OCI-LY7 (cell line): ENCODE measurements around the gene LPIN1. TPM values are rescaled to one million over a fixed set of nuclear protein-coding genes. Genes with fewer than 3 reads are reported as not detected.
A peak's percentile ranks its signal among the peaks of the same experiment; 100 is the strongest.

Source experiments
- BruUV-seq: library from RNA; stranded (reverse); fragments of 400-500 nt; replicated peaks from 2 replicates; lab custom pipeline; 2021; lab: Mats Ljungman, UMichigan
- CTCF ChIA-PET: fragments of 300-600 bp; sonication (Branson Sonifier 250); formaldehyde crosslinking; loops from one replicate; lab custom pipeline; 2022; ENCODE audit warnings: antibody characterized with exemption; ENCODE audit not compliant: unreplicated experiment; lab: Charles Lee
- POLR2A ChIA-PET: fragments of 300-600 bp; sonication (Branson Sonifier 250); formaldehyde crosslinking; loops from one replicate; lab custom pipeline; 2022; ENCODE audit warnings: antibody characterized with exemption; lab: Charles Lee
- DNase-seq: peaks from one replicate; pipeline ENCODE4 v3.0.0-alpha.2; 2015; ENCODE audit warnings: low spot score
- H2AFZ ChIP-seq: fragments of 200-600 bp; sonication (generic), shearing (Covaris generic); 2 replicates; pipeline ENCODE4 v1.6.1; 2014; ENCODE audit warnings: mild to moderate bottlenecking, antibody characterized with exemption, low read length, moderate library complexity
- H3K27ac ChIP-seq: fragments of 200-600 bp; sonication (generic); 2 replicates; pipeline ENCODE4 v1.5.1; 2014; ENCODE audit warnings: mixed run types, low read depth, mild to moderate bottlenecking, moderate library complexity, low read length, inconsistent platforms; ENCODE audit not compliant: poor library complexity, severe bottlenecking
- H3K36me3 ChIP-seq: fragments of 200-600 bp; sonication (generic); 2 replicates; pipeline ENCODE4 v1.6.1; 2014; ENCODE audit warnings: mild to moderate bottlenecking, antibody characterized with exemption, low read length, moderate library complexity, mixed read lengths; ENCODE audit not compliant: insufficient read depth
- H3K4me1 ChIP-seq: fragments of 200-600 bp; sonication (generic); 2 replicates; pipeline ENCODE4 v1.5.1; 2014; ENCODE audit warnings: mild to moderate bottlenecking, low read length; ENCODE audit not compliant: insufficient read depth, poor library complexity, severe bottlenecking
- H3K4me2 ChIP-seq: fragments of 200-600 bp; sonication (generic); 2 replicates; pipeline ENCODE4 v1.6.1; 2014; ENCODE audit warnings: mild to moderate bottlenecking, low read length
- H3K4me3 ChIP-seq: fragments of 200-600 bp; sonication (generic); 2 replicates; pipeline ENCODE4 v1.5.1; 2014; ENCODE audit warnings: mild to moderate bottlenecking, low read depth, low read length; ENCODE audit not compliant: poor library complexity, severe bottlenecking
- H3K79me2 ChIP-seq: fragments of 200-600 bp; sonication (generic); 2 replicates; pipeline ENCODE4 v1.6.1; 2016; ENCODE audit warnings: low read depth, mild to moderate bottlenecking, low read length, moderate library complexity, mixed read lengths; ENCODE audit not compliant: insufficient read depth
- H3K9me2 ChIP-seq: fragments of 200-600 bp; sonication (generic); 2 replicates; pipeline ENCODE4 v1.6.1; 2016; ENCODE audit warnings: mild to moderate bottlenecking, low read length, mixed read lengths; ENCODE audit not compliant: insufficient read depth
- H3K9me3 ChIP-seq: fragments of 200-600 bp; sonication (generic); 2 replicates; pipeline ENCODE4 v1.6.1; 2014; ENCODE audit warnings: mild to moderate bottlenecking, mixed run types, low read length, mixed read lengths
- H4K20me1 ChIP-seq: fragments of 200-600 bp; sonication (generic); 2 replicates; pipeline ENCODE4 v1.6.1; 2014; ENCODE audit warnings: mild to moderate bottlenecking, antibody characterized with exemption, low read length, moderate library complexity, mixed read lengths; ENCODE audit not compliant: insufficient read depth
- CTCF ChIP-seq: fragments of 200-600 bp; sonication (generic); conservative IDR thresholded peaks from 2 replicates; pipeline ENCODE4 v1.5.1; 2014; ENCODE audit warnings: mild to moderate bottlenecking, antibody characterized with exemption, low read length, moderate library complexity, mixed read lengths
- EZH2phosphoT487 ChIP-seq: fragments of 200-600 bp; sonication (generic); IDR thresholded peaks from 2 replicates; pipeline ENCODE4 v1.6.1; 2018; ENCODE audit warnings: low read depth, borderline replicate concordance, mild to moderate bottlenecking, mixed run types, antibody characterized with exemption, low read length, moderate library complexity, mixed read lengths
- intact Hi-C: fragments of 100-400 bp; cut with micrococcal nuclease; formaldehyde crosslinking; loops from one replicate; pipeline ENCODE4 v1.10.0; 2022; ENCODE audit not compliant: unreplicated experiment
- total RNA-seq, 2 experiments: library from RNA; depleted of rRNA in 1 of 2; stranded (reverse); fragments of >200 nt in 1 of 2; shearing (Covaris generic) in 1 of 2; gene quantifications; 2 replicates each; pipeline ENCODE4 v1.2.3, GENCODE V29; 2014 to 2022

LPIN1 gene
- total RNA-seq, 2 experiments from 2014 or later, result 56.9 to 70.2 TPM

GRCh38 chr2:11865378-11865777, 118.9 kb downstream of the LPIN1 start:
- POLR2A ChIA-PET, result interaction anchor here (0.9 to 2.1 kb wide), 3 partner anchors 9 to 165 kb away, joined by 3 to 4 read pairs (median 4); no protein-coding TSS in a partner anchor
- H2AFZ ChIP-seq, result peak overlapping the region; percentile 10; the same call in 1 of the 2 replicates
- no peak overlapping the region for H3K4me3 ChIP-seq
- H3K9me3 ChIP-seq, result peaks cover 1% of the 10 kb centered on the region; the same call in 1 of the 2 replicates
- no peak for DNase-seq
- no peak overlapping the region for H3K27ac ChIP-seq
- H3K4me2 ChIP-seq, result no peak overlapping the region
- BruUV-seq, result no TSS peak
- CTCF ChIA-PET, result no interaction called here
- intact Hi-C loops, result no loop called here
- TF ChIP-seq CTCF, result no peak
- TF ChIP-seq EZH2phosphoT487, result no peak
- H3K9me2 ChIP-seq, result no peaks in the 10 kb centered on the region
- peaks cover 18% of the 10 kb centered on the region for H3K4me1 ChIP-seq
- H3K36me3 ChIP-seq, result no peaks in the 10 kb centered on the region; the same call in 1 of the 2 replicates
- no peaks in the 10 kb centered on the region for H4K20me1 ChIP-seq
- no peaks in the 10 kb centered on the region for H3K79me2 ChIP-seq

GRCh38 chr2:11865805-11866204, 119.4 kb downstream of the LPIN1 start:
- Histone ChIP-seq H2AFZ (peak overlapping the region; percentile 10; the same call in 1 of the 2 replicates), H3K9me2 (no peaks in the 10 kb centered on the region), H4K20me1 (no peaks in the 10 kb centered on the region), H3K27ac (no peak overlapping the region), H3K9me3 (no peaks in the 10 kb centered on the region; the same call in 1 of the 2 replicates), H3K4me3 (no peak overlapping the region), H3K36me3 (no peaks in the 10 kb centered on the region), H3K4me1 (peaks cover 14% of the 10 kb centered on the region), H3K79me2 (no peaks in the 10 kb centered on the region), H3K4me2 (no peak overlapping the region)
- CTCF ChIA-PET, result no interaction called here
- intact Hi-C loops, result no loop called here
- POLR2A ChIA-PET, result interaction anchor here (1.0 to 2.1 kb wide), 4 partner anchors 8 to 181 kb away, joined by 3 to 4 read pairs (median 4); no protein-coding TSS in a partner anchor
- TF ChIP-seq CTCF, result no peak
- no peak for TF ChIP-seq EZH2phosphoT487
- no TSS peak for BruUV-seq
- no peak for DNase-seq
